Liver (tissue), 3 donors: ENCODE measurements around the gene CDCP1.

ENCODE experiments used
- CTCF ChIP-seq: fragments of 150-350 bp; IDR thresholded peaks from 2 replicates; pipeline ENCODE4 v1.5.1; 2017; ENCODE audit warnings: improper control_type of control experiment, low read depth, low read length; ENCODE audit not compliant: missing input control
- RAD21 ChIP-seq, 2 donors: IDR thresholded peaks; 2 replicates each; pipeline ENCODE4 v1.6.1; 2016; ENCODE audit warnings: antibody characterized with exemption in 2 of 2, mild to moderate bottlenecking in 2 of 2
- YY1 ChIP-seq: IDR thresholded peaks from 2 replicates; pipeline ENCODE4 v1.6.1; 2016; ENCODE audit warnings: antibody characterized with exemption, mild to moderate bottlenecking
- donor health status: healthy.
- donor health status: healthy.

- TF ChIP-seq RAD21 (IDR thresholded peaks at IDR 0.05) (no peak), CTCF (no peak), YY1 (no peak)
These were observed 22.3 kb upstream of the CDCP1 start for GRCh38 chr3:45168451-45168850.
